Mesendoderm (in vitro differentiated cells): ENCODE results near the gene CHAT.

Experiments
- DNase-seq: peaks from one replicate; pipeline ENCODE4 v3.0.0; 2013
- H2AK5ac ChIP-seq: 2 replicates; pipeline ENCODE4 v1.6.1; 2013; ENCODE audit warnings: low read length, inconsistent platforms
- H2BK120ac ChIP-seq: 2 replicates; pipeline ENCODE4 v1.6.1; 2013; ENCODE audit warnings: low read depth, mild to moderate bottlenecking, low read length, moderate library complexity, mixed read lengths
- H2BK15ac ChIP-seq: replicated peaks from 2 replicates; pipeline ENCODE4 v1.6.1; 2013; ENCODE audit warnings: low read depth, mild to moderate bottlenecking, moderate library complexity
- H2BK5ac ChIP-seq: 2 replicates; pipeline ENCODE4 v1.6.1; 2013; ENCODE audit warnings: low read length, inconsistent platforms
- H3K18ac ChIP-seq: 2 replicates; pipeline ENCODE4 v1.6.1; 2013; ENCODE audit warnings: mild to moderate bottlenecking, low read length, mixed read lengths
- H3K23ac ChIP-seq: one replicate; pipeline ENCODE4 v1.6.1; 2013; ENCODE audit warnings: low read length
- H3K27ac ChIP-seq: 2 replicates; pipeline ENCODE4 v1.5.1; 2013; ENCODE audit warnings: low read depth, mild to moderate bottlenecking, inconsistent platforms, low read length, moderate library complexity
- H3K27me3 ChIP-seq: 2 replicates; pipeline ENCODE4 v1.6.1; 2013; ENCODE audit warnings: low read length, control low read depth, mild to moderate bottlenecking, inconsistent platforms; ENCODE audit not compliant: insufficient read depth, poor library complexity
- H3K36me3 ChIP-seq: 2 replicates; pipeline ENCODE4 v1.6.1; 2013; ENCODE audit warnings: low read length, inconsistent platforms; ENCODE audit not compliant: control insufficient read depth, insufficient read depth
- H3K4ac ChIP-seq: one replicate; pipeline ENCODE4 v1.6.1; 2013; ENCODE audit warnings: low read depth, mild to moderate bottlenecking, low read length, moderate library complexity
- H3K4me1 ChIP-seq: 2 replicates; pipeline ENCODE4 v1.6.1; 2013; ENCODE audit warnings: low read depth, low read length, inconsistent platforms; ENCODE audit not compliant: control insufficient read depth
- H3K4me2 ChIP-seq: 2 replicates; pipeline ENCODE4 v1.6.1; 2013; ENCODE audit warnings: low read length
- H3K4me3 ChIP-seq: 2 replicates; pipeline ENCODE4 v1.5.1; 2013; ENCODE audit warnings: mild to moderate bottlenecking, low read length
- H3K56ac ChIP-seq: one replicate; pipeline ENCODE4 v1.6.1; 2013; ENCODE audit warnings: low read length
- H3K79me1 ChIP-seq: 2 replicates; pipeline ENCODE4 v1.6.1; 2013; ENCODE audit warnings: low read length, inconsistent platforms
- H3K79me2 ChIP-seq: 2 replicates; pipeline ENCODE4 v1.6.1; 2013; ENCODE audit warnings: mild to moderate bottlenecking, low read length; ENCODE audit not compliant: control insufficient read depth, insufficient read depth
- H3K9ac ChIP-seq: 2 replicates; pipeline ENCODE4 v1.6.1; 2013; ENCODE audit warnings: low read length, inconsistent platforms
- H4K5ac ChIP-seq: one replicate; pipeline ENCODE4 v1.6.1; 2013; ENCODE audit warnings: low read length
- H4K8ac ChIP-seq: one replicate; pipeline ENCODE4 v1.6.1; 2013; ENCODE audit warnings: low read depth, mild to moderate bottlenecking, control low read depth, low read length, moderate library complexity
- WGBS: extraction: QIAGEN DNeasy Blood & Tissue Kit; methylation state at CpG from one replicate; pipeline ENCODE4 v1.1.7; 2013; ENCODE audit warnings: low lambda C conversion rate, missing lambda C conversion rate; ENCODE audit not compliant: insufficient coverage; ENCODE audit errors: extremely low coverage; 5-methylcytosine and 5-hydroxymethylcytosine counted together

The CHAT gene

DNA sequence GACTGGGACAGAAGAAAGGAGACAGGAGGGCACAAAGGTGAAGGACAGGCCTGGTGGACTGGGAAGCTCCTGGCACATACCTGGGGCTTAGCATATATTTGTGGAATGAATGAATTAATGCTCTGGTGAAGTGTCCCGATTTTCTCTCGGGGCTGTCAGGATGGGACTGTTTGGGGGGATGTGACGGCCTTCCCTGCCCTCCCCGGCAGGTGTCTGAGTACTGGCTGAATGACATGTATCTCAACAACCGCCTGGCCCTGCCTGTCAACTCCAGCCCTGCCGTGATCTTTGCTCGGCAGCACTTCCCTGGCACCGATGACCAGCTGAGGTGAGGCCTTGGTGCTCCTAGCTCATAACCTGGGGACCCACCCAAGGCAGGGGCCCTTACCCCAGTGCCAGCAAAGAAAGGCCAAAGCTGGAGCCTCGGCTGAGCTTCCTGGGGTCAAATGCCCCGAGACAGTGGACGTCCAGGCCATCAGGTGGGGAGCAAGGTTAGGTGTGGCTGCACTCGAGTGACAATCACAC is 6.5 kb downstream of the CHAT start:
- Histone ChIP-seq H3K4me2 (no peak overlapping the region), H3K79me2 (no peaks in the 10 kb centered on the region), H3K9ac (no peak overlapping the region), H4K8ac (no peak overlapping the region), H3K27ac (no peak overlapping the region), H3K4me1 (no peaks in the 10 kb centered on the region), H2BK120ac (no peak overlapping the region), H3K4ac (no peak overlapping the region), H3K23ac (no peak overlapping the region), H3K18ac (no peak overlapping the region), H3K56ac (no peak overlapping the region), H2BK5ac (no peak overlapping the region), H2AK5ac (no peak overlapping the region), H3K4me3 (no peak overlapping the region), H2BK15ac (no peak overlapping the region), H4K5ac (no peak overlapping the region), H3K27me3 (peaks cover 7% of the 10 kb centered on the region), H3K36me3 (no peaks in the 10 kb centered on the region), H3K79me1 (no peaks in the 10 kb centered on the region)
- no peak for DNase-seq
- WGBS = no CpG with 5 or more reads among the region's 12 CpGs

GRCh38 chr10:49620841-49621378 is 7.1 kb downstream of the CHAT start:
- no peak overlapping the region for H3K23ac ChIP-seq
- no peak overlapping the region for H3K9ac ChIP-seq
- H3K79me2 ChIP-seq = no peaks in the 10 kb centered on the region
- WGBS = no CpG with 5 or more reads among the region's 6 CpGs
- H4K8ac ChIP-seq = no peak overlapping the region
- H3K36me3 ChIP-seq = no peaks in the 10 kb centered on the region
- H4K5ac ChIP-seq = no peak overlapping the region
- H2BK5ac ChIP-seq = no peak overlapping the region
- no peak overlapping the region for H2BK15ac ChIP-seq
- H3K27ac ChIP-seq = no peak overlapping the region
- no peak overlapping the region for H3K4me2 ChIP-seq
- peaks cover 1% of the 10 kb centered on the region for H3K27me3 ChIP-seq
- H3K4me1 ChIP-seq = no peaks in the 10 kb centered on the region
- H3K18ac ChIP-seq = no peak overlapping the region
- DNase-seq = no peak
- no peak overlapping the region for H2BK120ac ChIP-seq
- H3K79me1 ChIP-seq = no peaks in the 10 kb centered on the region
- no peak overlapping the region for H3K4ac ChIP-seq
- H2AK5ac ChIP-seq = no peak overlapping the region
- no peak overlapping the region for H3K4me3 ChIP-seq
- H3K56ac ChIP-seq = no peak overlapping the region

GRCh38 chr10:49621561-49621960 is 7.7 kb downstream of the CHAT start:
- no peaks in the 10 kb centered on the region for H3K79me2 ChIP-seq
- no peaks in the 10 kb centered on the region for H3K27me3 ChIP-seq
- H3K23ac ChIP-seq = no peak overlapping the region
- no peak overlapping the region for H3K9ac ChIP-seq
- no peak overlapping the region for H2BK15ac ChIP-seq
- H4K5ac ChIP-seq = no peak overlapping the region
- WGBS = no CpG with 5 or more reads among the region's 6 CpGs
- no peak overlapping the region for H3K4ac ChIP-seq
- no peak overlapping the region for H3K4me3 ChIP-seq
- H2AK5ac ChIP-seq = no peak overlapping the region
- H2BK5ac ChIP-seq = no peak overlapping the region
- no peaks in the 10 kb centered on the region for H3K79me1 ChIP-seq
- DNase-seq = no peak
- H3K18ac ChIP-seq = no peak overlapping the region
- no peak overlapping the region for H3K4me2 ChIP-seq
- no peak overlapping the region for H3K56ac ChIP-seq
- no peaks in the 10 kb centered on the region for H3K4me1 ChIP-seq
- H3K27ac ChIP-seq = no peak overlapping the region
- H2BK120ac ChIP-seq = no peak overlapping the region
- no peaks in the 10 kb centered on the region for H3K36me3 ChIP-seq
- H4K8ac ChIP-seq = no peak overlapping the region

DNA sequence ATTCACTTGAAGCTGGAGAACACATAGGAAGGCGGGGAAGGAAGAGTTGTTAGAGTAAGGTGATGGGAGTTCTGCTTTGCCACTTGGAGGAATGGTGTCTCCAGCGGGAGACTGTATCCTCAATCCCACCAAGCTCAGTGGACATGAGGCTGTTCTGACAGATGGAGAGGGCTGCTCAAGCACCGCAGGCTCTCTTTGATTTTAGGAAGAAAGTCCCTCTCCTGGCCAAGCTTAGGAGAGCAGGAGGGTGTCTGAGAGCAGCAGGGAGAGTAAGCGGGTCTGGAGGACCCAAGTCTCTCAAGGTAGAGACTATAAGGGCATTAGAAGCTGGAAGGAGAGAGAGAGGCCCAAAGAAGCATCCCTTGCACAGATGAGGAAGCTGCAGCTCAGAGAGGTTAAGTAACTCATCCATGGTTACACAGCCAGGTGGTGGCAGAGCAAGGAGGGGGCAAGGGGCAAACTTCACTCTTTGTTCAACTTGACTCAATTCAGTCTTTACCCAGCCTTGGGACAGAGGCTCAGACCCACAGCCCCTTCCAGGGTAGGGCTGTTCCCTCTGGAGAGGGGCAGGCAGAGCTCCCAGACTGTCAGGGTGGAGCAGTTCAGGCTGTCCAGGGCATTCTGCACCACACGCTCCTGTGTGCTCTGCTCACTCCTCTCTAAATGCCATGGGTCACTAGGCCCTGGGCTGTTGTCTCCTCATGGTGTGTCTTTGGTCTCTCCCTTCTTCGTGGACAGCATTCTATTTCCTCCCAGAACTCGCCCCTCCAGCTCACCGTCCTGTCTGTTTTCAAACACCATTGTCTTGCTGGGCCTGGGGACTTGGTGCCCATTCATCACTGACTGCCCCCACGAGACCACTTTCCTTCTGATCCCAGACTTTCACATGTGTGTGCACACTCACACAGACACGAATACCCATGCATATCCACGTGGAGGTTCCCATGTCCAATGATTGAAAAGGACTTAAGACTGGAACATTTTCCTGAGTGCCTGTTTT is 8.9 kb downstream of the CHAT start:
- Histone ChIP-seq H3K27ac (no peak overlapping the region), H3K23ac (no peak overlapping the region)

GRCh38 chr10:49624629-49625028 is 10.8 kb downstream of the CHAT start:
- no peaks in the 10 kb centered on the region for H3K79me1 ChIP-seq
- H2BK120ac ChIP-seq = no peak overlapping the region
- H2BK15ac ChIP-seq = no peak overlapping the region
- no peak overlapping the region for H3K4me2 ChIP-seq
- H3K18ac ChIP-seq = no peak overlapping the region
- no peak overlapping the region for H4K8ac ChIP-seq
- no peak overlapping the region for H2BK5ac ChIP-seq
- no peak overlapping the region for H3K9ac ChIP-seq
- no peak overlapping the region for H3K23ac ChIP-seq
- H3K27me3 ChIP-seq = no peaks in the 10 kb centered on the region
- no peak overlapping the region for H2AK5ac ChIP-seq
- DNase-seq = no peak
- no peak overlapping the region for H3K56ac ChIP-seq
- WGBS = 100% methylated on average over 1 of the region's 5 CpGs
- H3K4ac ChIP-seq = no peak overlapping the region
- no peaks in the 10 kb centered on the region for H3K36me3 ChIP-seq
- H3K79me2 ChIP-seq = no peaks in the 10 kb centered on the region
- no peak overlapping the region for H4K5ac ChIP-seq
- H3K4me3 ChIP-seq = no peak overlapping the region
- H3K4me1 ChIP-seq = no peaks in the 10 kb centered on the region
- no peak overlapping the region for H3K27ac ChIP-seq

More for the DNA sequence above, 8.9 kb downstream of the CHAT start:
- Histone ChIP-seq H3K27me3 (no peaks in the 10 kb centered on the region), H3K18ac (no peak overlapping the region), H3K79me2 (no peaks in the 10 kb centered on the region), H4K8ac (no peak overlapping the region), H2BK5ac (no peak overlapping the region), H3K4me1 (no peaks in the 10 kb centered on the region), H3K9ac (no peak overlapping the region), H2BK15ac (no peak overlapping the region), H3K56ac (no peak overlapping the region), H3K4me2 (no peak overlapping the region), H3K4ac (no peak overlapping the region), H3K4me3 (no peak overlapping the region), H2AK5ac (no peak overlapping the region), H4K5ac (no peak overlapping the region), H3K36me3 (no peaks in the 10 kb centered on the region), H3K79me1 (no peaks in the 10 kb centered on the region), H2BK120ac (no peak overlapping the region)
- WGBS = no CpG with 5 or more reads among the region's 11 CpGs
- DNase-seq = no peak
